HepG2 (cell line): ENCODE data around the gene SIAH2. TPM values are rescaled to one million over a fixed set of nuclear protein-coding genes. Genes with fewer than 3 reads are reported as not detected.

Source experiments
- ATF1 ChIP-seq: IDR thresholded peaks from 2 replicates; pipeline ENCODE4 v1.6.1; 2016; ENCODE audit warnings: mild to moderate bottlenecking, control low read depth
- DMAP1 ChIP-seq: IDR thresholded peaks from 2 replicates; pipeline ENCODE4 v1.6.1; 2016
- FOXP4 ChIP-seq: sonication (generic); formaldehyde crosslinking; IDR thresholded peaks from 2 replicates; pipeline ENCODE4 v1.4.0; 2020; ENCODE audit warnings: missing genetic modification reagents
- HNF4G ChIP-seq, 2 experiments: sonication (generic) in 1 of 2; formaldehyde crosslinking in 1 of 2; IDR thresholded peaks; 2 replicates each; pipeline versions ENCODE4 v1.4.0 to v1.6.1; 2011 to 2020; ENCODE audit warnings: borderline replicate concordance in 2 of 2, low read depth in 2 of 2, mild to moderate bottlenecking in 2 of 2, low read length in 1 of 2, missing genetic modification reagents in 1 of 2, moderate library complexity in 1 of 2
- MEF2D ChIP-seq: sonication (generic); formaldehyde crosslinking; IDR thresholded peaks from 2 replicates; pipeline ENCODE4 v1.5.1; 2020; ENCODE audit warnings: mild to moderate bottlenecking, missing genetic modification reagents
- NCOR1 ChIP-seq: fragments of 200-600 bp; sonication (generic); IDR thresholded peaks from 2 replicates; pipeline ENCODE4 v1.7.0; 2017; ENCODE audit warnings: antibody characterized with exemption, low read length, borderline replicate concordance
- NR1H2 ChIP-seq: sonication (generic); formaldehyde crosslinking; IDR thresholded peaks from 2 replicates; pipeline ENCODE4 v1.8.1; 2022; ENCODE audit warnings: low read depth, missing genetic modification reagents, borderline replicate concordance
- NR2F6 ChIP-seq, 2 experiments: IDR thresholded peaks; 2 replicates each; pipeline ENCODE4 v1.6.1; 2016; ENCODE audit warnings: antibody characterized with exemption in 1 of 2, mild to moderate bottlenecking in 1 of 2
- PAXIP1 ChIP-seq: sonication (generic); formaldehyde crosslinking; conservative IDR thresholded peaks from 2 replicates; pipeline ENCODE4 v1.4.0; 2020; ENCODE audit warnings: mild to moderate bottlenecking, missing genetic modification reagents, moderate library complexity
- POGK ChIP-seq: sonication (generic); formaldehyde crosslinking; conservative IDR thresholded peaks from 2 replicates; pipeline ENCODE4 v1.8.0; 2022; ENCODE audit warnings: mild to moderate bottlenecking, moderate library complexity, missing genetic modification reagents
- PPARG ChIP-seq: conservative IDR thresholded peaks from 2 replicates; pipeline ENCODE4 v1.6.1; 2016; ENCODE audit warnings: missing biosample characterization, missing genetic modification reagents
- SMYD3 ChIP-seq: sonication (generic); formaldehyde crosslinking; IDR thresholded peaks from 2 replicates; pipeline ENCODE4 v1.8.1; 2023; ENCODE audit warnings: mild to moderate bottlenecking, missing genetic modification reagents
- TCF7 ChIP-seq: sonication (generic); IDR thresholded peaks from 2 replicates; pipeline ENCODE4 v1.6.1; 2016; ENCODE audit warnings: antibody characterized with exemption, low read depth
- ZBTB25 ChIP-seq: IDR thresholded peaks from 2 replicates; pipeline ENCODE4 v1.6.1; 2018; ENCODE audit warnings: missing genetic modification reagents
- ZBTB49 ChIP-seq: sonication (generic); formaldehyde crosslinking; IDR thresholded peaks from 2 replicates; pipeline ENCODE4 v1.4.0; 2020; ENCODE audit warnings: missing genetic modification reagents, borderline replicate concordance
- ZNF652 ChIP-seq: IDR thresholded peaks from 2 replicates; pipeline ENCODE4 v1.6.1; 2016; ENCODE audit warnings: low read depth, borderline replicate concordance
- polyA plus RNA-seq, 8 experiments: library from polyadenylated mRNA; depleted of rRNA in 3 of 8; stranded (reverse) in 7 of 8; unstranded in 1 of 8; fragments of >200 nt; fragmentation: Illumina TruSeq in 4 of 8; extraction: Trizol in 4 of 8; gene quantifications; 2 replicates each; pipeline versions ENCODE4 v1.2.1 to v1.2.3, GENCODE V29; 2011 to 2016; ENCODE audit warnings: low read depth in 4 of 8, missing spikeins in 1 of 8, mixed read lengths in 1 of 8; ENCODE audit not compliant: insufficient read depth in 1 of 8
- total RNA-seq, 5 experiments: library from RNA; depleted of rRNA; stranded (reverse); fragments of >200 nt; fragmentation: Illumina TruSeq; extraction: Trizol; gene quantifications; 2 replicates each; pipeline ENCODE4 v1.2.3, GENCODE V29; 2016; ENCODE audit warnings: low read depth in 1 of 5

SIAH2 gene
- total and polyA plus RNA-seq, 2 of the 13 experiments (the other 11 are each of a cell fraction or from before 2014, with no cell fraction given), result 71.8 to 117 TPM

- TF ChIP-seq HNF4G (IDR thresholded peaks at IDR 0.05; ENCODE audit: borderline replicate concordance, low read depth, low read length) (peak; percentile 58; the same call in 1 of the 2 replicates), HNF4G (CRISPR knock-in tag; IDR thresholded peaks at IDR 0.05; ENCODE audit: borderline replicate concordance, low read depth) (no peak), NR2F6 (IDR thresholded peaks at IDR 0.05) (peak; percentile 66), NR2F6 (CRISPR knock-in tag; IDR thresholded peaks at IDR 0.05) (peak; percentile 31; the same call in 1 of the 2 replicates), POGK (CRISPR knock-in tag) (no peak), NR1H2 (CRISPR knock-in tag) (no peak), ATF1 (CRISPR knock-in tag) (peak; percentile 34; the same call in 1 of the 2 replicates), ZBTB25 (CRISPR knock-in tag) (no peak), PPARG (CRISPR knock-in tag) (peak; percentile 59; the same call in 1 of the 2 replicates), ZNF652 (CRISPR knock-in tag) (0 out of 2 replicates have a peak, but pooled peaks have one; percentile 22), FOXP4 (CRISPR knock-in tag) (peak; percentile 46; the same call in 1 of the 2 replicates), ZBTB49 (CRISPR knock-in tag) (no peak), TCF7 (peak; percentile 76), DMAP1 (CRISPR knock-in tag) (no peak), MEF2D (CRISPR knock-in tag) (0 out of 2 replicates have a peak, but pooled peaks have one; percentile 26), PAXIP1 (CRISPR knock-in tag) (peak; percentile 89), SMYD3 (CRISPR knock-in tag) (no peak), NCOR1 (peak; percentile 54; the same call in 1 of the 2 replicates)
These were observed 23.6 kb downstream of the SIAH2 start (continued) for GRCh38 chr3:150739200-150739863.
